GM18868 (cell line): ENCODE measurements around the gene GSTA2.
"Not testable (repeated sequence)": the region's sequence is repeated elsewhere in the genome, so short reads cannot be mapped to it uniquely, and the experiment has no call there.

ENCODE experiments used
- ATAC-seq: cut with Tn5 transposase; IDR thresholded peaks from one replicate; pipeline ENCODE4 v1.9.1; 2021; ENCODE audit warnings: mild to moderate bottlenecking, moderate library complexity; ENCODE audit not compliant: unreplicated experiment

Gene GSTA2

GRCh38 chr6:52760105-52760765 is 3.0 kb downstream of the GSTA2 start:
- ATAC-seq: no peak

GRCh38 chr6:52759085-52759484 is 4.2 kb downstream of the GSTA2 start:
- ATAC-seq: no peak

GRCh38 chr6:52757651-52758338 is 5.5 kb downstream of the GSTA2 start:
- not testable (repeated sequence) for ATAC-seq

- ATAC-seq: no peak
Observed at GRCh38 chr6:52754443-52754842, 8.8 kb downstream of the GSTA2 start.

GRCh38 chr6:52753137-52753536 is 10.1 kb downstream of the GSTA2 start:
- ATAC-seq: not testable (repeated sequence)

GRCh38 chr6:52752310-52752709 is 11.0 kb downstream of the GSTA2 start:
- ATAC-seq: no peak

GRCh38 chr6:52749556-52750152 is 13.6 kb downstream of the GSTA2 start:
- no peak for ATAC-seq

GRCh38 chr6:52747301-52747700 is 16.0 kb downstream of the GSTA2 start:
- not testable (repeated sequence) for ATAC-seq

GRCh38 chr6:52746213-52746612 is 17.1 kb downstream of the GSTA2 start:
- no peak for ATAC-seq

GRCh38 chr6:52745764-52746201 is 17.5 kb downstream of the GSTA2 start:
- ATAC-seq: no peak

- no peak for ATAC-seq
Observed at GRCh38 chr6:52741872-52742271, 21.4 kb downstream of the GSTA2 start.

- ATAC-seq: no peak
Observed at GRCh38 chr6:52739627-52740026, 23.6 kb downstream of the GSTA2 start.

GRCh38 chr6:52739134-52739533 is 24.1 kb downstream of the GSTA2 start:
- ATAC-seq: no peak

GRCh38 chr6:52736145-52736544 is 27.1 kb downstream of the GSTA2 start:
- no peak for ATAC-seq

- ATAC-seq: no peak
Observed at GRCh38 chr6:52735071-52735470, 28.2 kb downstream of the GSTA2 start.

- no peak for ATAC-seq
Observed at GRCh38 chr6:52734072-52734471, 29.2 kb downstream of the GSTA2 start.

- ATAC-seq: no peak
Observed at GRCh38 chr6:52733172-52733571, 30.1 kb downstream of the GSTA2 start.

- ATAC-seq: no peak
Observed at GRCh38 chr6:52731719-52732118, 31.6 kb downstream of the GSTA2 start.

- ATAC-seq: no peak
Observed at GRCh38 chr6:52729576-52729975, 33.7 kb downstream of the GSTA2 start.

- ATAC-seq: no peak
Observed at GRCh38 chr6:52728394-52728793, 34.9 kb downstream of the GSTA2 start.

- no peak for ATAC-seq
Observed at GRCh38 chr6:52727908-52728307, 35.4 kb downstream of the GSTA2 start.
